ENCODE measurements around the gene GAA.
"Not testable (repeated sequence)": the region's sequence is repeated elsewhere in the genome, so short reads cannot be mapped to it uniquely, and the experiment has no call there.

Gene GAA

DNA sequence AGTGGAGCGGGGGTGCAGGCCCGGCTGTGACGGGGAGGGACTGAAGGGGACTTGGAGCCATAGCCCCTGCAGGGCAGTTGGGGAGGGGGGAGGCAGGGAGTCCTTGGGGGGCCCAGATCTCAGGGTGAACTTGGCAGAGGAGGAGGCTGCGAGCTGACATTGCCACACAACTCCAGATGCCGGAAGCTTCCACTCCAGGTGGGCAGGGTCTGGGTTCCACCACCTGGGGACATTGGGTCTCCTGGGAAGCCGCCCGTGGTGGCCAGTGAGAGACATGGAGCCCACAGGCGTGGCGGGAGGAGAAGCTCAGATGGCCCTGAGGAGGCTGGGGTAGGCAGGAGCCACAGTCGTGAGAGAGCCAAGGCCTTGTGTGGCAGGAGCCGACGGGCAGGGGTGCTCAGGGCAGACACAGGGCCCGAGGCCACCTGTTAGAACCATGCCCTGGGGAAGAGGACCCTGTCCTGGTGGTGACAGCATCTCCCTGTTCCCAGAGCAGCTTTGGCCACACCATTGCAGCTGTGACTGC is 18.2 kb upstream of the GAA start:
- H3K4me3 ChIP-seq (replicated peaks; ENCODE audit: low read depth, low read length): no peak overlapping the region
- DNase-seq (ENCODE audit: low read depth): no peak
- TF ChIP-seq, protein P1, sequence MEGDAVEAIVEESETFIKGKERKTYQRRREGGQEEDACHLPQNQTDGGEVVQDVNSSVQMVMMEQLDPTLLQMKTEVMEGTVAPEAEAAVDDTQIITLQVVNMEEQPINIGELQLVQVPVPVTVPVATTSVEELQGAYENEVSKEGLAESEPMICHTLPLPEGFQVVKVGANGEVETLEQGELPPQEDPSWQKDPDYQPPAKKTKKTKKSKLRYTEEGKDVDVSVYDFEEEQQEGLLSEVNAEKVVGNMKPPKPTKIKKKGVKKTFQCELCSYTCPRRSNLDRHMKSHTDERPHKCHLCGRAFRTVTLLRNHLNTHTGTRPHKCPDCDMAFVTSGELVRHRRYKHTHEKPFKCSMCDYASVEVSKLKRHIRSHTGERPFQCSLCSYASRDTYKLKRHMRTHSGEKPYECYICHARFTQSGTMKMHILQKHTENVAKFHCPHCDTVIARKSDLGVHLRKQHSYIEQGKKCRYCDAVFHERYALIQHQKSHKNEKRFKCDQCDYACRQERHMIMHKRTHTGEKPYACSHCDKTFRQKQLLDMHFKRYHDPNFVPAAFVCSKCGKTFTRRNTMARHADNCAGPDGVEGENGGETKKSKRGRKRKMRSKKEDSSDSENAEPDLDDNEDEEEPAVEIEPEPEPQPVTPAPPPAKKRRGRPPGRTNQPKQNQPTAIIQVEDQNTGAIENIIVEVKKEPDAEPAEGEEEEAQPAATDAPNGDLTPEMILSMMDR (IDR thresholded peaks at IDR 0.05; ENCODE audit: low read length, missing control alignments): no peak

DNA sequence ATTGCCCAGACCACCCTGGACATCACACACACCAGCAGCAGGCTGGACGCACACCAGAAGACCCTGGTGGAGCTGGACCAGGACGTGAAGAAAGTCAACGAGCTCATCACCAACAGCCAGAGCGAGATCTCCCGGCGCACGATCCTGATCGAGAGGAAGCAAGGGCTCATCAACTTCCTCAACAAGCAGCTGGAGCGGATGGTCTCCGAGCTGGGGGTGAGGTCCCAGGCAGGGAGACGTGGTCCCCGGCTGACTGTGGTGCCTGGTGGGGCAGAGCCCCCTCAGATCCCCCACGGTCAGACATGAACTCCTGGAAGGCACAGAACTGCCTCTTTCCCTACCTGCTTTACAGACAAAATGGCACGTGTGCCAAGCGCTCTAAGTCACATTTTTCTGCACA is 16.6 kb upstream of the GAA start:
- DNase-seq (ENCODE audit: low read depth): no peak
- TF ChIP-seq, protein P1 (IDR thresholded peaks at IDR 0.05; ENCODE audit: low read length, missing control alignments): no peak
- no peak overlapping the region for H3K4me3 ChIP-seq (replicated peaks; ENCODE audit: low read depth, low read length)

DNA sequence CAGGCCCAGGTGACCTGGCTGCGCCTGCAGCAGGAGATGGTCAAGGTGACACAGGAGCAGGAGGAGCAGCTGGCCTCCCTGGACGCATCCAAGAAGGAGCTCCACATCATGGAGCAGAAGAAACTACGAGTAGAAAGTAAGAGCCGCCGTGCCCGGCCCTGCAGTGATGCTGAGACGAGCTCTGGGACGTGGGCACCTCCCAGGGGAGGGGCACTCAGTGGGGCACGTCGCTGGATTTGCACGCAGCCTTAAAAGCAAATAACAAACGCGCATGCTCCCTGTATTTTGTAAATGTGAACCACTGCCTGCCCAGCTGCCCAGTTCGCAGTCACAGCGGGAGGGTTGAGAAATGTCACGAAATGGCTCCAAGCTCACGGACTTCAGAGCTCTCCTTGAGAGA is 15.3 kb upstream of the GAA start:
- TF ChIP-seq, protein P1 (IDR thresholded peaks at IDR 0.05; ENCODE audit: low read length, missing control alignments): no peak
- H3K4me3 ChIP-seq (replicated peaks; ENCODE audit: low read depth, low read length): no peak overlapping the region
- no peak for DNase-seq (ENCODE audit: low read depth)

DNA sequence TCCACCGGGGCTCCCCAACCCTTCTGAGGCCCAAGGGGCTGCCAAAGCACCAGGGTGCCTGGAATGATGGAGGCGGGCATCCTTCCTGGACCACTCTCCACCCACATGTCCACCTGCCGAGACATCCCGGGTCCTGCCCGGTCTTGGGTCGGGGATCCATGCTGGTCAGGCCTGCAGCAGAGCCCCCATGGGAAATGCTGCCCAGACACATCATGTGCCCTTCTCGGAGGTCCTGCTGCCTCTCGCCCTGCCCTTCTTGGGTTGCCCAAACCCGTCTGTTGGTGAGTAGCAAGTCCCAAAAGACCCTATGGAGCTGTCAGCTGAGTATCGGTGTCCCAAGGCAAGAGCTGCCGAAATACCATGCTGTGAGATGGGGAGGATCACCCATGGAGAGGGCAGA is 14.8 kb upstream of the GAA start:
- no peak for DNase-seq (ENCODE audit: low read depth)
- TF ChIP-seq, protein P1 (IDR thresholded peaks at IDR 0.05; ENCODE audit: low read length, missing control alignments): no peak
- no peak overlapping the region for H3K4me3 ChIP-seq (replicated peaks; ENCODE audit: low read depth, low read length)

DNA sequence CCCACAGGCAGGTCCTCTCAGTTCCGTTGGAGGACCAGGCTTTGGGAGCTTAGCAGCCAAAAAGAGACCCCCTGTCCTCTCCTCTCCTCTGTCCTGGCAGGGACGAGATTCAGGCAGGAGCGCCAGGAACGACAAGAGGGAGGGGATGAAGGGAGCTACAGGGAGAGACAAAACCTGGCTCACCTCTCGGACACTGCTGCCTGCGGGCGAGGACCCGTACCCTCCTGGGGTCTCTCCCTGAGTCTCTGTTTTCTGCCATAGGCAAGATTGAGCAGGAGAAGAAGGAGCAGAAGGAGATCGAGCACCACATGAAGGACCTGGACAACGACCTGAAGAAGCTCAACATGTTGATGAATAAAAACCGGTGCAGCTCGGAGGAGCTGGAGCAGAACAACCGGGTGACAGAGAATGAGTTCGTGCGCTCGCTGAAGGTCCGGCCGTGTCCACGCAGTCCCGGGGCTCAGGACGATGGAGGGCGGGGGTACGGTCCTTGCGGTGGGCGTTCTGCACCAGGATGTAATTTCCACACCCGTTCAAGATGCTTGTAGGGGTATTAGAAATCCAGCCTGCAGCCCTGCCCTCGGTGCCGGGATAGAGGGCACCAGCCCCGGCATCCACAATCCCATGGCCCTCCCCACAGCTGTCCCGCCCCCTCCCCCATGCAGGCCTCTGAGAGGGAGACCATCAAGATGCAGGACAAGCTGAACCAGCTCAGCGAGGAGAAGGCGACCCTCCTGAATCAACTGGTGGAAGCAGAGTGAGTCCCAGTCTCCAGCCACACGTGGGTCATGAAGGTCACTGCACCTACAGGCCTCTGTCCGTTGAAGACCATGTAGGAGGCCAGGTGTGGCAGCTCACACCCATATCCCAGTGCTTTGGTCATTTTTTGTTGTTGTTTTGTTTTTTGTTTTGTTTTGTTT is 13.8 kb upstream of the GAA start:
- no peak for DNase-seq (ENCODE audit: low read depth)
- TF ChIP-seq, protein P1 (IDR thresholded peaks at IDR 0.05; ENCODE audit: low read length, missing control alignments): no peak

DNA sequence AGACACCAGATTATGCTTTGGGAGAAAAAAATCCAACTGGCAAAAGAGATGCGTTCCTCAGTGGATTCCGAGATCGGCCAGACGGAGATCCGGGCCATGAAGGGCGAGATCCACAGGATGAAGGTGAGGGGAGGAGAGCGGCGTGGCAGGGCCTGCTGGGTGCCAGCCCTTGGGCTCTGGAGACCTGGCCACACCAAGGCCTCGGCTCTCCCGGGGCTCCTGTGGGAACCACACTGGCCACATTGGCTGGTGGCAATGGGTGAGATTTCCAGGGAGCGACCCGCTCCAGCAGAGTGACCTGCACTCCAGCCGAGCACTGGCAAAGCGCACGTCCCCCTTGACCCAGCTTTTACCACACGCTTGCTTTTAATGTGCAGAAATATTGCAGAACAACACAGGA is 11.6 kb upstream of the GAA start:
- TF ChIP-seq, protein P1 (IDR thresholded peaks at IDR 0.05; ENCODE audit: low read length, missing control alignments): no peak
- DNase-seq (ENCODE audit: low read depth): no peak
- H3K4me3 ChIP-seq (replicated peaks; ENCODE audit: low read depth, low read length): no peak overlapping the region

More for the DNA sequence above, 13.8 kb upstream of the GAA start:
- no peak overlapping the region for H3K4me3 ChIP-seq (replicated peaks; ENCODE audit: low read depth, low read length)

DNA sequence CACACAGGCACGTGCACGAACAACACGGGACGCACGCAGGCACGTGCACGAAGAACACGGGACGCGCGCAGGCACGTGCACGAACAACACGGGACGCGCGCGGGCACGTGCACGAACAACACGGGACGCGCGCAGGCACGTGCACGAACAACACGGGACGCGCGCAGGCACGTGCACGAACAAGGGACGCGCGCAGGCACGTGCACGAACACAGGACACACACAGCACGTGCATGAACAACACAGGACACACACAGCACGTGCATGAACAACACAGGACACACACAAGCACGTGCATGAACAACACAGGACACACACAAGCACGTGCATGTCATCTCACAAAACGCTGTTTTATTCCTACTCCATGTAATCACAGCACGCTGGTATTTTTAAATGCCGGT is 11.2 kb upstream of the GAA start:
- DNase-seq (ENCODE audit: low read depth); H3K4me3 ChIP-seq (replicated peaks; ENCODE audit: low read depth, low read length): not testable (repeated sequence)

All from fibroblast of pulmonary artery (primary cell).